Osteoblast (primary cell): Measurements from ENCODE around the gene ASB7. TPM values are rescaled to one million over a fixed set of nuclear protein-coding genes. Genes with fewer than 3 reads are reported as not detected.

Experiments used
- DNase-seq: peaks from one replicate; pipeline ENCODE4 v3.0.0; 2011; ENCODE audit warnings: low spot score, mixed read lengths; ENCODE audit not compliant: insufficient read length; ENCODE audit errors: missing footprints
- H2AFZ ChIP-seq: 2 replicates; pipeline ENCODE4 v1.6.0; 2011; ENCODE audit warnings: mild to moderate bottlenecking, low read length
- H3K27ac ChIP-seq: 2 replicates; pipeline ENCODE4 v1.5.1; 2011; ENCODE audit warnings: mild to moderate bottlenecking, low read depth, low read length, moderate library complexity
- H3K27me3 ChIP-seq: 2 replicates; pipeline ENCODE4 v1.6.0; 2012; ENCODE audit warnings: mild to moderate bottlenecking, control low read depth, inconsistent platforms, low read length, moderate library complexity; ENCODE audit not compliant: insufficient read depth
- H3K36me3 ChIP-seq: 2 replicates; pipeline ENCODE4 v1.5.1; 2011; ENCODE audit warnings: mild to moderate bottlenecking, low read length, control low read depth, moderate library complexity; ENCODE audit not compliant: insufficient read depth
- H3K4me1 ChIP-seq: 2 replicates; pipeline ENCODE4 v1.5.1; 2011; ENCODE audit warnings: mild to moderate bottlenecking, low read length, control low read depth, moderate library complexity; ENCODE audit not compliant: insufficient read depth
- H3K4me2 ChIP-seq: 2 replicates; pipeline ENCODE4 v1.6.0; 2011; ENCODE audit warnings: mild to moderate bottlenecking, low read length; ENCODE audit not compliant: insufficient read depth
- H3K4me3 ChIP-seq: fragments of 200-600 bp; sonication (generic); 3 replicates; pipeline ENCODE4 v1.5.1; 2012; ENCODE audit warnings: mild to moderate bottlenecking, low read length, inconsistent platforms; ENCODE audit not compliant: insufficient read depth
- H3K79me2 ChIP-seq: 2 replicates; pipeline ENCODE4 v1.6.0; 2012; ENCODE audit warnings: mild to moderate bottlenecking, low read length, control low read depth, inconsistent platforms; ENCODE audit not compliant: insufficient read depth
- H3K9me3 ChIP-seq: 2 replicates; pipeline ENCODE4 v1.5.1; 2011; ENCODE audit warnings: low read depth, low read length, control low read depth
- H4K20me1 ChIP-seq: 2 replicates; pipeline ENCODE4 v1.6.0; 2012; ENCODE audit warnings: mild to moderate bottlenecking, low read length, control low read depth; ENCODE audit not compliant: insufficient read depth
- total RNA-seq: library from RNA; depleted of rRNA; stranded (reverse); fragments of >200 nt; gene quantifications from 2 replicates; pipeline ENCODE4 v1.2.3, GENCODE V29; 2012
- TF ChIP-seq, protein P1 (sequence below): IDR thresholded peaks from 2 replicates; pipeline ENCODE4 v1.5.1; 2011; ENCODE audit warnings: mild to moderate bottlenecking, low read depth, low read length, moderate library complexity; ENCODE audit errors: extremely low read depth

The ASB7 gene
- total RNA-seq, 1 donor = 18.1 TPM

DNA sequence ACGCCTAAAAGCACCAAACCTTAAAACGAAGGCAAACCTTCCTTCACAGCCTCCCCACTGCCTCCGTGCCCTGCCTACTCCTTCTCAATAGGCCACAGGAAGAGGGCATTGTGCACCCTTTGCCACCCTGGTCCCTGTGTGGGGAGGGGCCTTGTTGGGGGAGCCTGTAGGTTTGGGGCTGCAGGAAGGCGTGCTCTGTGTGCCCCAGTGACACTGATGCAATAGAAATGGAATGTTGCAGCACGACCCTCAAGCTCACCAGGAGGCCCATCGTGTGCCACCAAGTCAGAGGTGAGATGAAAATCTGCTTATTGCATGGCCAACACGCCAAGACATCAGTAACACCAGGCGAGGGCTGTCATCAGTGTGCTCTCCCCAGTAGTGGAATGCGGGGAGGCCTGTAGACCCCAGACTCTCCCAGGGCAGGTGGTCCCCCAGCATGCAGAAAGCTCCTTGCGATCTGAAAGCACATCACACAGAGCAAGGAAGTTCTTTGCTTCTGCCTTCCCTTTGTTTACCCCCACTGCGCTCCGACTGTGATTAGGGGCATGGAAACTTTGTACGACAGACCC, 86.2 kb downstream of the ASB7 start:
- Histone ChIP-seq H4K20me1 (no peaks in the 10 kb centered on the region), H3K36me3 (no peaks in the 10 kb centered on the region), H2AFZ (peak overlapping the region; percentile 31), H3K9me3 (no peaks in the 10 kb centered on the region), H3K27ac (peak overlapping the region; percentile 99), H3K79me2 (no peaks in the 10 kb centered on the region), H3K27me3 (no peaks in the 10 kb centered on the region), H3K4me1 (peaks cover 42% of the 10 kb centered on the region), H3K4me3 (no peak overlapping the region), H3K4me2 (peak overlapping the region; percentile 79)
- TF ChIP-seq, protein P1, sequence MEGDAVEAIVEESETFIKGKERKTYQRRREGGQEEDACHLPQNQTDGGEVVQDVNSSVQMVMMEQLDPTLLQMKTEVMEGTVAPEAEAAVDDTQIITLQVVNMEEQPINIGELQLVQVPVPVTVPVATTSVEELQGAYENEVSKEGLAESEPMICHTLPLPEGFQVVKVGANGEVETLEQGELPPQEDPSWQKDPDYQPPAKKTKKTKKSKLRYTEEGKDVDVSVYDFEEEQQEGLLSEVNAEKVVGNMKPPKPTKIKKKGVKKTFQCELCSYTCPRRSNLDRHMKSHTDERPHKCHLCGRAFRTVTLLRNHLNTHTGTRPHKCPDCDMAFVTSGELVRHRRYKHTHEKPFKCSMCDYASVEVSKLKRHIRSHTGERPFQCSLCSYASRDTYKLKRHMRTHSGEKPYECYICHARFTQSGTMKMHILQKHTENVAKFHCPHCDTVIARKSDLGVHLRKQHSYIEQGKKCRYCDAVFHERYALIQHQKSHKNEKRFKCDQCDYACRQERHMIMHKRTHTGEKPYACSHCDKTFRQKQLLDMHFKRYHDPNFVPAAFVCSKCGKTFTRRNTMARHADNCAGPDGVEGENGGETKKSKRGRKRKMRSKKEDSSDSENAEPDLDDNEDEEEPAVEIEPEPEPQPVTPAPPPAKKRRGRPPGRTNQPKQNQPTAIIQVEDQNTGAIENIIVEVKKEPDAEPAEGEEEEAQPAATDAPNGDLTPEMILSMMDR = no peak
- DNase-seq = no peak

DNA sequence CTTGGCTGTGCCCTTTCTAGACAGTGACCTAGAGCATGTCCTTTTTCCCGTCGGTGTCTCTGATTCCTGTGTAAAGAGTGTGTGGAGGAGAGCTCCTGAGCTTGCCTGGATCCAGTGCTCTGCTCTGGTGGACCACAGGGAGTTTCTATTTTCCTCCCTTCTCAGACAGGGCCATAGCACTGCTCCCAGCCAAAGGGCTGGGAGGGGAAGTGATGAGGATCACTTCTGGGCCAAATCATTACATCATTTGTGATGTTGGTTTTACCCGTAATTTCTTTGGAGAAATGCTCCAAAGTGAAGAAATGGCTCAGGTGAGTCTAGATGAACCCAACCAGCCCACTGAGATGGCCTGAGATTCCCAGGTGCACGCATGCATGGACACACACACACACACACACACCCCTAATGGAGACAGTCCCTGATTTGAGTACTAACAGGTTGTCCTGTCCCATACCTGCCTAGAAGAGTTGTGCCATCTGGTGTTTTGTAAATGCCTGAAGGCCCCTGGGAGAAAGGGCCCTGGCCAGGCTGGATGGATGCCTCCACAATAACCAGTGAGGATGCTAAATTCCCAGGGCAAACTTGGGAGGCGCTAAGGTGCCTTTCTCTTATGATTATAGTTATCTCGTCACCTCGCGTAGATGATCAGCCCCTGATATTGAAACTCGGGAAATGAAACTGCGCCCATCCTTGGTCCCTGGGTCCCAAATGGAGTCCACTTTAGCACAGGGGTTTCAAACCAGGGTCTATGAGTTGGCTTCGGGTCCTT, 86.9 kb downstream of the ASB7 start:
- no peaks in the 10 kb centered on the region for H3K9me3 ChIP-seq
- peak overlapping the region; percentile 99 for H3K27ac ChIP-seq
- H3K4me1 ChIP-seq = peaks cover 45% of the 10 kb centered on the region
- no peaks in the 10 kb centered on the region for H3K36me3 ChIP-seq
- no peaks in the 10 kb centered on the region for H4K20me1 ChIP-seq
- H2AFZ ChIP-seq = no peak overlapping the region
- no peaks in the 10 kb centered on the region for H3K79me2 ChIP-seq
- no peaks in the 10 kb centered on the region for H3K27me3 ChIP-seq
- H3K4me3 ChIP-seq = no peak overlapping the region
- DNase-seq = no peak
- TF ChIP-seq, protein P1 = no peak
- H3K4me2 ChIP-seq = no peak overlapping the region

DNA sequence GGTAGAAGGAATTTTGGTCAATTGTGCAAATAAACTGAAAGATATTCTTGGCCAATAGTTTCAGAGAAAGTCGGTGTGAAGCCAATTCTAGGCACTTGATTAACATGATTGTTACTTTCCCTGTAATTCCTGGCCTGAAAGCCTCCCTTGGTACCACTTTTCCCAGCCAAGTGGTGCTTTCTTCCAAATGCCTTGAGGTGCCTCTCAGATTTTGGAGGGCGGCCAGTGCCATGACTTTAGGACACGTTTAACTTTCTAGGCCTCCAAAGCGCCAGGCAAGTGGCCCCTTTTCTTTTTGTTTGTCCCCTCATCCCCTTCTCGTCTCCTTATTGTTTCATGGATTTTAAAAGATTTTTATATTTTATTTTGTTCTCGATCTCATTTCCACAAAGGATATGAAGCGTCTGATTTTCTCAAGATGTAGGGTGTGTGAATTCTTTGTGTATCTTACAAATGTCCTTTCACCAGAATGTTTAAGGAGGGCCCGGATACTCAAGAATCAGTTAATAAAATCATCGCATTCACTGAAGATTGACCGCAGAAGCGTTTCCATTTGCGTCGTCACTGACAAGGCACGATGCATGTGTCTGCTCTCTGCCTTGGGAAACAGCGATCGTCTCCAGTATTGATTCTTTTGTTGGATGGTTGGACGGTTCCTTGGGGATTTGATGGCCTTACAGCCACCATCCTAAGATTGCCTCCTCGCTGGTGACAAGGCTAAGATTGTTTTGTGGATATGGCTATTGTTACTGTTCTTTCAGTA, 87.8 kb downstream of the ASB7 start:
- Histone ChIP-seq H3K4me3 (no peak overlapping the region), H3K4me1 (peaks cover 53% of the 10 kb centered on the region)

More for the DNA sequence above, 87.8 kb downstream of the ASB7 start:
- Histone ChIP-seq H3K36me3 (no peaks in the 10 kb centered on the region), H4K20me1 (no peaks in the 10 kb centered on the region), H2AFZ (no peak overlapping the region), H3K9me3 (no peaks in the 10 kb centered on the region), H3K4me2 (no peak overlapping the region), H3K27me3 (no peaks in the 10 kb centered on the region), H3K79me2 (no peaks in the 10 kb centered on the region), H3K27ac (no peak overlapping the region)
- DNase-seq = no peak
- TF ChIP-seq, protein P1 = no peak
